Kidney (tissue), 14 donors: ENCODE results near the gene OSBP2. TPM values are rescaled to one million over a fixed set of nuclear protein-coding genes. Genes with fewer than 3 reads are reported as not detected.
A peak's percentile ranks its signal among the peaks of the same experiment; 100 is the strongest.

ENCODE experiments used
- DNase-seq, 5 donors: peaks; one replicate each; pipeline ENCODE4 v3.0.0-alpha.2; 2013 to 2020
- FAIRE-seq: peaks from 2 replicates; lab custom pipeline; 2012; peaks lifted over from hg19 to GRCh38; lab: Jason Lieb, UNC
- H3K27ac ChIP-seq, 2 donors: one replicate each; pipeline ENCODE4 v1.7.0; 2013; ENCODE audit warnings: low read depth in 2 of 2, low read length in 2 of 2, inconsistent platforms in 1 of 2
- H3K27me3 ChIP-seq: one replicate; pipeline ENCODE4 v1.7.1; 2013; ENCODE audit warnings: low read length, inconsistent platforms; ENCODE audit not compliant: control insufficient read depth, insufficient read depth
- H3K36me3 ChIP-seq, 3 donors: one replicate each; pipeline versions ENCODE4 v1.7.0 to v1.7.1; 2013; ENCODE audit warnings: low read length in 3 of 3, control low read depth in 1 of 3, inconsistent platforms in 1 of 3; ENCODE audit not compliant: insufficient read depth in 3 of 3, control insufficient read depth in 2 of 3
- H3K4me1 ChIP-seq, 3 donors: one replicate each; pipeline versions ENCODE4 v1.7.0 to v1.7.1; 2013; ENCODE audit warnings: low read length in 3 of 3, inconsistent platforms in 1 of 3, low read depth in 1 of 3; ENCODE audit not compliant: control insufficient read depth in 2 of 3, insufficient read depth in 2 of 3
- H3K4me3 ChIP-seq, 3 donors: one replicate each; pipeline versions ENCODE4 v1.7.0 to v1.8.1; 2013; ENCODE audit warnings: low read length in 3 of 3, control low read depth in 1 of 3, inconsistent platforms in 1 of 3
- H3K9ac ChIP-seq, 3 donors: one replicate each; pipeline versions ENCODE4 v1.7.0 to v1.7.1; 2013; ENCODE audit warnings: low read length in 3 of 3, control low read depth in 1 of 3, inconsistent platforms in 1 of 3
- H3K9me3 ChIP-seq, 3 donors: one replicate each; pipeline versions ENCODE4 v1.7.0 to v1.7.1; 2013; ENCODE audit warnings: low read length in 3 of 3, control low read depth in 1 of 3, inconsistent platforms in 1 of 3; ENCODE audit not compliant: control insufficient read depth in 2 of 3, insufficient read depth in 1 of 3
- CTCF ChIP-seq: IDR thresholded peaks from 3 replicates; pipeline ENCODE4 v1.5.1; 2012; ENCODE audit warnings: mild to moderate bottlenecking, moderate library complexity, borderline replicate concordance; ENCODE audit not compliant: insufficient read depth; ENCODE audit errors: extremely low read depth
- intact Hi-C: fragments of 100-400 bp; cut with DNase I; formaldehyde crosslinking; loops from one replicate; pipeline ENCODE4 v1.11.1; 2022
- polyA plus RNA-seq: library from polyadenylated mRNA; stranded (reverse); fragments of 350-450 nt; fragmentation: Illumina TruSeq; extraction: RNeasy Lipid Tissue Mini Kit (QIAGEN cat#74804); gene quantifications from one replicate; pipeline ENCODE4 v1.2.3, GENCODE V29; 2014; ENCODE audit warnings: low read depth, low replicate concordance; ENCODE audit not compliant: insufficient read depth
- total RNA-seq: library from RNA; stranded (reverse); fragmentation: NEBNext Ultra II Directional; extraction: Animal tissue kit (Norgen Biotek cat#: 25700); gene quantifications from one replicate; pipeline ENCODE4 v1.2.1, GENCODE V29; 2021
- donor health status: control.
- donor health status: control.
- donor health status: control.
- donor health status: control.
- donor health status: control.
- donor health status: DM: yes; HTN: yes; CAD: no.
- donor health status: Normal renal cell carcinoma (clear cell type).

Gene OSBP2
- total and polyA plus RNA-seq, 2 donors from 2014 or later = 3.4 to 4.0 TPM

- Histone ChIP-seq H3K4me1 (no peaks in the 10 kb centered on the region), H3K36me3 (no peaks in the 10 kb centered on the region), H3K27ac (no peak overlapping the region), H3K27me3 (no peaks in the 10 kb centered on the region), H3K4me3 (no peak overlapping the region), H3K9me3 (no peaks in the 10 kb centered on the region), H3K9ac (no peak overlapping the region)
- intact Hi-C loops = no loop called here
- no peak for TF ChIP-seq CTCF
- DNase-seq (peak in 2 of 5 donors; percentile 28 to 52), FAIRE-seq (no peak)
Observed at GRCh38 chr22:30876221-30876751, 181.6 kb downstream of the OSBP2 start.

DNA sequence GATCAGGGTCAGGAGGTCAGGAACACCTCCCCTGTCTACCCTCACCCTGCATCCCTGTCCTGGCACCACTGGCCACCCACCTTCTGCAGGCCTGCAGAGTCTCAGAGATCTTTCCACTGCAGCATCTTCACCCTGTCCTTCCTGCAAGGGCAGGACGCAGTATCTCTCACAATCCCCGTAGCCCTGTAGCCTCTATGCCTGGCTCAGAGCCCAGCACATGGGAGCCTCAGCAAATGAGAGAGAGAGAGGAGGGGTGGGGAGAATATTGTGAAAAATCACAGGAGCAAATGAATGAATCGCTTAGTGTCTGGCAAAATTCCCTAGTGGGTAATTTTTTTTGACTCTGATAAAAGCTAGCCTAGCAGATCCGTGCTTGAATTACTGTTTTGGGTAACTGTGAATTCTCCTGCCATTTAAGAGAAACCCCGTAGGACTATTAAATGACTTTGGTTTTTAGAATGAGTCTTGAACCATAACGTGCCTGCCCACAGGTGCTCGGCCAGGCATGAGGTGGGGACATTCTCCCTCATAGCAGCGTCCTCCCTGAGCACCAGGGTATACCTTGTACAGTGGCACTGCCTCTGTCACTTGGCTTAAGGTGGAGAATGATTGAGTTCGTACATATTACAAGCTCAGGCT is 182.4 kb downstream of the OSBP2 start:
- H3K9me3 ChIP-seq = no peaks in the 10 kb centered on the region
- peak in 4 of 5 donors; percentile 14 to 72 (median 44) for DNase-seq
- no peak for FAIRE-seq
- no peak for TF ChIP-seq CTCF
- H3K36me3 ChIP-seq = no peaks in the 10 kb centered on the region
- H3K9ac ChIP-seq = no peak overlapping the region
- no peak overlapping the region for H3K4me3 ChIP-seq
- H3K4me1 ChIP-seq = peaks cover 0 to 4% (median 0%) of the 10 kb centered on the region in 3 donors
- no peaks in the 10 kb centered on the region for H3K27me3 ChIP-seq
- intact Hi-C loops = no loop called here
- no peak overlapping the region for H3K27ac ChIP-seq

DNA sequence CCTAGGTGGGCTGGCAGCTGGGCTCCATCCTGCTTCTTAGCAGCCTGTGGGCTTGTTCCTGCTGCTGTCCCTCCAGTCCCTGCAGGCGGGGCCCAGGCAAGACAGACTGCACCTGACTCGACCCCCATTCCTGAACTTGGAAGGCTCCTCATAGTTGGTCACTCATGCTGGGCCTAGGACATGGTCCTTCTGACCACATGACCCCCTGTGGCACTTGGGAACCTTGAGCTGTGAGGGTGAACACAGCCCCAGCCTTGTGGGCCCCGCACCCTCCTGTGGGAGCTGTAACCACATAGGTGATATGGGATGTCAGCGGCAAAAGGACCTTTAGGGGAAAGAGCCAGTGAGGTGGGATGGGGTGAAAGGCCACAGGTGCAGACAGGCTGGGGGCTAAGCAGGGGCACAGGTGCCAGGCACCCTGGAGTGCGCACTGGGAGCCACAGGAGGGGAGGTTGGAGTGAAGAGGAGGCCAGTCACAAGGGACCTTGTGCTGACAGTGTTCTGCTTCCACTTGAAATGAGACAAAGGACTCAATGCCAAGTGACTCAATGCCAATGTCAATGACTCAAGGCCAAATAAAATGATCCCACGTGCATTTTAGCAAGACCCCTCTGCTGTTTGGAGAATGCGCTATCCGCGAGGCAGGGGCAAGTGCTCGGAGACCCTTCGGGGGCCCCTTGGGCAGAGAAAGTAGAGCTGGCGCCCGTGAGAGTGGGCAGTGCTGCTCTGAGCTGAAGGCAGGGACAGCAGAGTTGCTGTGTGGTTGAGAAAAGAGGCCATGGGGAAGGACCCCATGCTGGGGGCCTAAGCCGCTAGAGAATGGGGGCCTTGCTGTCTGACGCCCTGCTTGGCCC is 183.2 kb downstream of the OSBP2 start:
- H3K36me3 ChIP-seq = no peaks in the 10 kb centered on the region
- no peak for TF ChIP-seq CTCF
- H3K27ac ChIP-seq = no peak overlapping the region
- no peaks in the 10 kb centered on the region for H3K9me3 ChIP-seq
- H3K9ac ChIP-seq = no peak overlapping the region
- no peaks in the 10 kb centered on the region for H3K27me3 ChIP-seq
- FAIRE-seq = no peak
- peak in 2 of 5 donors; percentile 30 to 59 for DNase-seq
- no peak overlapping the region for H3K4me3 ChIP-seq
- peaks cover 0 to 5% (median 0%) of the 10 kb centered on the region in 3 donors for H3K4me1 ChIP-seq
- intact Hi-C loops = no loop called here
